Measurements from ENCODE around the gene FBXL17.

The FBXL17 gene

GRCh38 chr5:108260858-108261170, 121.1 kb downstream of the FBXL17 start:
- H3K27ac ChIP-seq: no peak overlapping the region
- TF ChIP-seq, protein P1, sequence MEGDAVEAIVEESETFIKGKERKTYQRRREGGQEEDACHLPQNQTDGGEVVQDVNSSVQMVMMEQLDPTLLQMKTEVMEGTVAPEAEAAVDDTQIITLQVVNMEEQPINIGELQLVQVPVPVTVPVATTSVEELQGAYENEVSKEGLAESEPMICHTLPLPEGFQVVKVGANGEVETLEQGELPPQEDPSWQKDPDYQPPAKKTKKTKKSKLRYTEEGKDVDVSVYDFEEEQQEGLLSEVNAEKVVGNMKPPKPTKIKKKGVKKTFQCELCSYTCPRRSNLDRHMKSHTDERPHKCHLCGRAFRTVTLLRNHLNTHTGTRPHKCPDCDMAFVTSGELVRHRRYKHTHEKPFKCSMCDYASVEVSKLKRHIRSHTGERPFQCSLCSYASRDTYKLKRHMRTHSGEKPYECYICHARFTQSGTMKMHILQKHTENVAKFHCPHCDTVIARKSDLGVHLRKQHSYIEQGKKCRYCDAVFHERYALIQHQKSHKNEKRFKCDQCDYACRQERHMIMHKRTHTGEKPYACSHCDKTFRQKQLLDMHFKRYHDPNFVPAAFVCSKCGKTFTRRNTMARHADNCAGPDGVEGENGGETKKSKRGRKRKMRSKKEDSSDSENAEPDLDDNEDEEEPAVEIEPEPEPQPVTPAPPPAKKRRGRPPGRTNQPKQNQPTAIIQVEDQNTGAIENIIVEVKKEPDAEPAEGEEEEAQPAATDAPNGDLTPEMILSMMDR (conservative IDR thresholded peaks at IDR 0.05): peak; percentile 69

DNA sequence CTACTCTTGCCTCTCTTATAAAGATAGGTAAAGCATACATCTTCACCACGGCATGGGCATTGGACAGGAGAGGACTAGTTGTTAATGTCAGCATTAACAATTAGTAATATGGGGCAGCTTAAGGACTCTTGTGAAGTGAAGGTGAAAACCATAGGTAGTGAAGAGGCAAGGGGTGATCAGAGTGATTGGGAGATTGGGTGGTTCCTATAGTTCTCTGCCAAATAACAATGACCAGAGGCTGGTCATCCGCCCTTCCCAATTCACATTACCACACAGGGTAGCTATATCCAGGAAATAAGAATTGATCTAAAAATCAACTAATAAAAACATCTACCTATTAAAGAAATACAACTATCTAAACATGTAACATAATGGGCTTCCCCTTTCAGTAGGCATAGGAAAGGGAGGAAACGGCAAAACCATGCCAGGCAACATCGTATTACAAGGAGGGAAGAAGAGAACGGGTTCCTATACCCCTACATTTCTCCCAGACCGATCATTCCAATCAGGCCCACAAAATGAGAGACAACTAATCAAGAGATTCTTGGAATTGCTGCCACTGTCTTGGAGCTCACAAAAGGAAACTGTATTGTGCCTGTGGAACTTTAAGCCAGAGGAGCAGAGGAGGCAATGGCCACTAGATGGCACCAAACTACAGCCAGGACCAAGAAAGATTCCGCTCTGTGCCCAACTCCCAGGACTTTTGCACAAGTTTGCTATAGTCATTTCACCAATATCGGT, 121.6 kb downstream of the FBXL17 start:
- TF ChIP-seq, protein P1 (conservative IDR thresholded peaks at IDR 0.05): peak; percentile 97
- H3K27ac ChIP-seq: peak overlapping the region; percentile 41; the same call in 1 of the 2 replicates

DNA sequence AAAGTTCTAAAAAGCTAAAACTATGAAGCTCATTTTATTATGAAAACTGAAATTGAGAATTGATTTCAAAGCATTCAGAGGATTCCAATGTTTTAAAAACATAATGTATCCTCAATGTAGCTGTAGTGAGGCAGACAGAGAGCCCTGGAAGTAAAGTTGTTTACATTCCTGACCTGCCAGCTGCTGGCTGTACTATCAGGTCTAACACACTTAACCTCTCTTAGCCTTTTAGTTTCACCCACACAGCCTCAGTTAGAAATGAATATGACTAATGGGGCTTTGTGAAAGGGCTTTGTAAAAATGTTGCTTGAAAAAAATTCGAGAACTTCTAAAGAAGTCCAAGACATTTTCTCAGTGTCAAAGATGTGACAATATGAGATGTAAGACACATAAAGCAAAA, 122.6 kb downstream of the FBXL17 start:
- TF ChIP-seq, protein P1 (conservative IDR thresholded peaks at IDR 0.05): no peak
- peak overlapping the region; percentile 41; the same call in 1 of the 2 replicates for H3K27ac ChIP-seq

- no peak overlapping the region for H3K27ac ChIP-seq
- TF ChIP-seq, protein P1 (conservative IDR thresholded peaks at IDR 0.05): no peak
Observed at GRCh38 chr5:108257996-108258395, 123.9 kb downstream of the FBXL17 start.

- TF ChIP-seq, protein P1 (conservative IDR thresholded peaks at IDR 0.05): no peak
- H3K27ac ChIP-seq: no peak overlapping the region
Observed at GRCh38 chr5:108255468-108255867, 126.4 kb downstream of the FBXL17 start.

DNA sequence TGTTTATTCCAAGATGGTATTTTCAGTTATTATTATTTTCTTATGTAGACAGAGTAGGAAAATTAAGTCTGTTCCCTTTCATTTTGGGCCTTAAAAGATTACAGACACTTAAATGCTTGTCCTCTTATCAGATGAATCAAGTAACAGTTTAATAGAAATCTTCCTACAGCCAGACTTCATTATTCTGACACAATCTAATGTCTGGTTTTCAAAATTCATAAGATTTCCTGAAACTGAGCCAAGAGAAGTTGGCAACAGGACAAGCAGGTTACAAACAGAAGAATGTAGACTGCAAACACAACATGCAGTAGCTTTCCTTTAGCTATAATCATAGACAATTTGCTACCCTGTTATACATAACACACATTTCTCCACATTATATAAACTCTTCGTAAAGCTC, 130.5 kb downstream of the FBXL17 start:
- H3K27ac ChIP-seq: no peak overlapping the region
- TF ChIP-seq, protein P1 (conservative IDR thresholded peaks at IDR 0.05): no peak

DNA sequence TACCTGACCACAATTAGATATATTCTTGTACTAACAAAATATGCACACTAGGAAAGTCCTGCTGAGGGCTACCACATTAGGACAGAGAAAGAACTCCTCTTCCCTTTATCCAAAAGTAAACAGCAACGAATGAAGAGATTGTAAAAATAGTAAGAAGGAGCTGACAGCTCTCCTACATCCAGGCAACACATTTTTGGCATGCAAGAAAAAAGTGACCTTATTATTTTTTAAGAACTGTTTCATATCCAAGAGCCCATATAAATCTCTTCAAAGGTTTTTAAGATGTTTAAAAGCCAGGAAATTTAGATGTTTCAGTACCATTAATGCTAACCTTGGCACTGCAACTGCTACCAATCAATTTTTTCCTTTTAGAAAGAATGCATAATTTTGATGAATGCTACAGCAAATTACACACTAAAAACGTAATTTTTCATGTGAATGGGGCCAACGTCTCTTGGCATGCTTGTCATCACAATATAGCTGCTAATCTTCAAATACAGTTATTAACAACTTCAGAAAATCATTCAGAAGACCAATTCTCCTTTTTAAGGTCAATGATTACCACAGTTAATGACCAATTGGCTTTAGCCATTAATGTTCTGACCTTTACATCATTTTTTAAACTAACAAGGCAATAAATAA, 132.0 kb downstream of the FBXL17 start:
- TF ChIP-seq, protein P1 (conservative IDR thresholded peaks at IDR 0.05): no peak
- no peak overlapping the region for H3K27ac ChIP-seq

Data from VCaP (cell line).